ENCODE data around the gene ABCA8.

Gene ABCA8

DNA sequence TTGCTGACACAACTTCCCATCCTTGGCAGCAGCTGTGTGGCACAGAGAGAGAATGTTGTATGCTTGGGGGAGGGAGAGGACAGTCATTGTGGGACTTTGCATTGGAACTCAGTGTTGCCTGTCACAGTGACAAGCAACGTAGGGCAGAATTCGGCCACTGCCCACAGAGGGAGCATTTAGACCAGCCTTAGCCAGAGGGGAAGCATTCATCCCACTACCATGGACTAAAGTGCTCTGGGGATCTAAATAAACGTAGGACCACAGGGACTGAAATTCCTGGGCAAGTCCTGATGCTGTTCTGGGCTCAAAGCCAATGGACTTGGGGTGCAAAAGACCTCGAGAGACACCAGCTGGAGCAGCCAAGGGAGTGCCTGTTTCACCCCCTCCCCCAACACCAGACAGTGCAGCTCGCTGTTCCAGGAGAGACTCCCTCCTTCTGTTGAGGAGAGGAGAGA, 44.9 kb downstream of the ABCA8 start:
- Mint-ChIP-seq H3K4me3 (no peak overlapping the region), H3K9me3 (peaks cover 3% of the 10 kb centered on the region), H3K27ac (no peak overlapping the region), H3K36me3 (no peaks in the 10 kb centered on the region), H3K4me1 (no peaks in the 10 kb centered on the region)
- DNase-seq (ENCODE audit: low spot score in 2 of 2) (no peak), ATAC-seq (no peak)

DNA sequence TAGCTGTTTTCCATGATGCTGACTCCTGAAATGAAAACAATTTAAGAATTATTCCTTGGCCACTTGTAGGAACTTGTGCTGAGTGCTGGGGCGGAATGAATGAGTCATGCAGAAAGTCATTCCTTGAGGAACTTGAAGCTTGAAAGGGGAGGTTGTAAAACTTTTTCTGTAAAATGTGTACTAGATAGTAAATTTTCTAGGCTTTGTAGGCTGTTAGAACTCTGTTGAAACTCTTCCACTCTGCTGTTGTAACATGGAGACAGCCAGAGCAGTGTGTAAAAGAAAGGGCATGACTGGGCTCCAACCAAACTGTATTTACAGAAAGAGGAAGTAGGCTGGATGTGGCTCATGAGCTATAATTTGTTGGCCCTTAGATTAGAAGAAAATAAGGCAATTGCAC, 46.1 kb downstream of the ABCA8 start:
- no peak overlapping the region for H3K27ac Mint-ChIP-seq
- H3K9me3 Mint-ChIP-seq: peaks cover 3% of the 10 kb centered on the region
- no peak for DNase-seq (ENCODE audit: low spot score in 2 of 2)
- no peak overlapping the region for H3K4me3 Mint-ChIP-seq
- no peaks in the 10 kb centered on the region for H3K36me3 Mint-ChIP-seq
- no peaks in the 10 kb centered on the region for H3K4me1 Mint-ChIP-seq
- ATAC-seq: no peak

DNA sequence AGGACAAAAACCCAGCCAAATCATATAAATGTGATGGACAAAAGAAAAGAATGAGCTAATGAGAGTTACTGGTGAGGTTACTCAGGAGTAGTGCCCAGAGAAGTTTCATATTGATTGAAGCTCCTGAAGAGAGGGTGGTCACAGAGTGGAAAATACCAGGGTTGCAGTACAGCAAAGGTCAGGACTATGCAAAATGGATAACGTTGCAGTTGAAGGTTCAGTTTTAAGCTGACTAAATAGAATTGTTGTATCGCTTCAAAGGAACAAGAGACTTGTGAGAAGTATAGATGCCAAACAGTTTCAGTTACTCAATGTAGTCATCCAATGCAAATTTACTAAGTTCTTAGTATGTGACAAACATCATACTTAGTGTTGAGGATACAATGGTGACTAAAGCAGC, 47.1 kb downstream of the ABCA8 start:
- DNase-seq (ENCODE audit: low spot score in 2 of 2) (no peak), ATAC-seq (no peak)
- H3K27ac Mint-ChIP-seq: no peak overlapping the region
- H3K4me1 Mint-ChIP-seq: no peaks in the 10 kb centered on the region
- H3K36me3 Mint-ChIP-seq: no peaks in the 10 kb centered on the region
- H3K9me3 Mint-ChIP-seq: peaks cover under 1% of the 10 kb centered on the region
- no peak overlapping the region for H3K4me3 Mint-ChIP-seq

DNA sequence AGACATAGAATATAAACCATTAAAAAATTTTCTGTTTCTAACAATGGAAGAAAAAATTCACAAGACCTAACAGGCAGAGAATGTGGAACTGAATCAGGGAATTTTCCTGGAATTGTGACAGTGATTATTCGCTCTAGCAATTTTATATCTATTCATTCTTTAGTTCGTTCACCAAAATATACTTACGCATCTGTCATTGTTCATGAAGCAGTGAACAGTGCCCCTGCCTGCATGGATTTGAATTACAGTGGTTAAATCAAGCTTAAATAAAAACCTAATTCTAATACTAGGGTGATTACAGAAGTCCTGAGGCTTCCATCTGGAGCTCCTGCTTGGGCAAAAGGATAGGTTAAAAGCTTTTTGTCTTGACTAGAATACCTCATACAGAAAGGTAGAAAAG, 48.6 kb downstream of the ABCA8 start:
- Mint-ChIP-seq H3K36me3 (no peaks in the 10 kb centered on the region), H3K4me1 (no peaks in the 10 kb centered on the region), H3K27ac (no peak overlapping the region), H3K9me3 (no peaks in the 10 kb centered on the region), H3K4me3 (no peak overlapping the region)
- DNase-seq (ENCODE audit: low spot score in 2 of 2) (no peak), ATAC-seq (no peak)

DNA sequence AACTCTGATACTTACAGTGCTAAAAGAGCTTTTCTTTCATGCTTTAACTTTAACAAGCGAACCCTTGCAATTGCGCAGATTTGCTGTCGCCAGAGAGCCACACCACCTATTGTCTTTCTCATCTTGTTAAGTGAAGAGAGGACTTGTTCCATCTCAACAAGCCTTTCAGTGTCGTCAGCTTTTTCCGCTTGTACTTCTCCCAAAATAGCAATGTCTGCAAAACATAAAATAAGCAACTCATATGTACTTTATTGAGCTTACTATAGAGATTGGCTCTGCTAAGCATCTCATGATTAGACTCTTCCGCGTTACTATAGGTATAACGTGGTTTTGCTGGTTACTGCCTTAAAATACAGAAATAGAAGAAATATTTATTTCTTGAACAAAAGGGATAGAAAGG, 51.9 kb downstream of the ABCA8 start:
- no peak for DNase-seq (ENCODE audit: low spot score in 2 of 2)
- no peak overlapping the region for H3K4me3 Mint-ChIP-seq
- no peaks in the 10 kb centered on the region for H3K4me1 Mint-ChIP-seq
- ATAC-seq: no peak
- no peak overlapping the region for H3K27ac Mint-ChIP-seq
- H3K9me3 Mint-ChIP-seq: no peaks in the 10 kb centered on the region
- H3K36me3 Mint-ChIP-seq: no peaks in the 10 kb centered on the region

DNA sequence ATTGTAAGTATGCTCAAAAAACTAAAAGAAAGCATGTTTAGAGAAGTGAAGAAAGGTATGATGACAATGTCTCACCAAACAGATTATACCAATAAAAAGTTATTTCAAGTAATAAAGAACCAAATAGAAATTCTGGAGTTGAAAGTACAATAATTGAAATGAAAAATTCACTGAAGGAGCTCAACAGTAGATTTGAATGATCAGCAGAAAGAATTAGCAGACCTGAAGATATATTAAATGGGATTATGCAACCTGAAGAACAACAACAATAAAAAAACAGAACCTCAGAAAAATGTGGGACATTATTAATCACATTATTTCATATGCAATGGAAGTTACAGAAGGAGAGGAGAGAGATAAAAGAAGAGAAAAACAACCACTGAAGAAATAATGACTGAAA, 57.6 kb downstream of the ABCA8 start:
- H3K27ac Mint-ChIP-seq: no peak overlapping the region
- DNase-seq (ENCODE audit: low spot score in 2 of 2) (no peak), ATAC-seq (no peak)
- H3K4me3 Mint-ChIP-seq: no peak overlapping the region
- no peaks in the 10 kb centered on the region for H3K36me3 Mint-ChIP-seq
- peaks cover 8% of the 10 kb centered on the region for H3K9me3 Mint-ChIP-seq
- no peaks in the 10 kb centered on the region for H3K4me1 Mint-ChIP-seq

DNA sequence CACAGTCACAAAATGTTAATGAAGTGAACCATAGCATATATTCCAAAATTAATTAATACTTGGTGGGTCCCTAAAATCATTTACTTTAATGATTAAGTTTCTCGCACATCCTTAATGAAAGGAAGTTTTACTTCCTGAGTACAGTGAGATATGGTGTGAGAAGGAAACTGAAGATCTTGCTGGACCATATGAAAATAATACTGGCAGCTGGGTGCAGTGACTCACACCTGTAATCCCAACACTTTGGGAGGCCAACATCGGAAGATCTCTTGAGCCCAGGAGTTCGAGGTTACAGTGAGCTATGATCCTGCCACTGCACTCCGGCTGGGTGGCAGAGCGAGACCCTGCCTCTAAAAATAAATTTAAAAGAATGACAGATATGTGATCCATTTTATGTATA, 62.5 kb downstream of the ABCA8 start:
- Mint-ChIP-seq H3K27ac (no peak overlapping the region), H3K9me3 (peaks cover 7% of the 10 kb centered on the region), H3K4me3 (no peak overlapping the region), H3K4me1 (no peaks in the 10 kb centered on the region), H3K36me3 (no peaks in the 10 kb centered on the region)
- ATAC-seq: no peak
- DNase-seq (ENCODE audit: low spot score in 2 of 2): no peak

DNA sequence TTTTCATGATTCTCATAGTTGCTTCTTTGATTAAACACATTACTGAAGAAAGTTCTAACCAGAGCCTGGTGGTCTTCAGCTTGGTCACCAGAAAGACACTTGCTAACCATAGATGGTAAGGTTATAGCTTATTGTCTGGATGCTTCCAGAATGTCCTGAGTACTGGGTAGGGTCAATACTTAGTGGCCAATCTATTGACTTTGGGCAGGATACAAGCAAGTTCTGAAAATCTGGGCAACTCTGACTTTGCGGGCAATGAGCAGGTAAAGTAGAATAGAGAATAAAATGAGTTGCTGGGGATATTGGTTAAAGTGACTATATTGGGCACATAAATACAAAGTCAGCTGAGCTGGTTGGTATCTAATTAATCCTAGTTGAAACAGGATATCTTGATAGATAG, 63.0 kb downstream of the ABCA8 start:
- DNase-seq (ENCODE audit: low spot score in 2 of 2): no peak
- Mint-ChIP-seq H3K27ac (no peak overlapping the region), H3K36me3 (no peaks in the 10 kb centered on the region), H3K4me1 (no peaks in the 10 kb centered on the region), H3K4me3 (no peak overlapping the region), H3K9me3 (peaks cover 5% of the 10 kb centered on the region)
- ATAC-seq: no peak

DNA sequence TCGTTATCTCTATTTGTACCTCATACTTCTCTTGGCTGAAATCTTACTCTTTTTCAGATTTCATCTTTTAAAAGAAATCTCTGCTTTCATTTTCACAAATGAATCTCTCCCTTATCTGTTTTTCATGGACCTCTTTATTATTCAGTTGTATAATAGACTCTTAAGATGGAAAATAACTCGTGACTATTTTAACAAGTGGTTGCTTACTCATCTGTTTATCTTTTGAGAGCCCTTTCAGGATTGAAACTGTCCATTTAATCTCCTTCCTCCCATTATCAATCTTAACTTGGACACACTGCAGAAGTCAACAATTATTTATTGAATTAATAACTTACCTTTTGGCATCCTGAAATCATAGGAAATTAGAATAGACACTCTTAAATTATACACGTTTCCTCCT, 68.8 kb downstream of the ABCA8 start:
- H3K36me3 Mint-ChIP-seq: no peaks in the 10 kb centered on the region
- no peak overlapping the region for H3K4me3 Mint-ChIP-seq
- ATAC-seq (no peak), DNase-seq (ENCODE audit: low spot score in 2 of 2) (no peak)
- H3K27ac Mint-ChIP-seq: no peak overlapping the region
- no peaks in the 10 kb centered on the region for H3K9me3 Mint-ChIP-seq
- no peaks in the 10 kb centered on the region for H3K4me1 Mint-ChIP-seq

DNA sequence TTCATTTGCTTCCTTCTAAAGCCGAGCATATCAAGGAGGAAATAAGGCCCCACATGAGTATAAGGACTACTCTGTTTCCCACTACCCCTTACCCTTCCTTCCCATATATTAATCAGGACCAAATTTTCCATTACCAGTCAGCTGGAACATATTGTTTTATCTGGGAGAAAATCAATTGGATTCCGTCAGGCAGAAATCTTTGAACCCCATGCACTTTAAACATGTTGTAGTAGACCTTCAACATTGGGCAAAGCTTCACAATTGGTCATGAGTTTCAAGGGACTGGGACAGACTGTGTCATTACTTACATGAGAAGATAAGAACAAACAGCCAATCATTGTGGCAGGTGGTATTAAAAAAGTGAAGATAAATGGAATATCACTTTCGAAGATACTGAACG, 70.3 kb downstream of the ABCA8 start:
- Mint-ChIP-seq H3K27ac (no peak overlapping the region), H3K4me3 (no peak overlapping the region), H3K9me3 (no peaks in the 10 kb centered on the region), H3K4me1 (no peaks in the 10 kb centered on the region), H3K36me3 (no peaks in the 10 kb centered on the region)
- DNase-seq (ENCODE audit: low spot score in 2 of 2) (no peak), ATAC-seq (no peak)

DNA sequence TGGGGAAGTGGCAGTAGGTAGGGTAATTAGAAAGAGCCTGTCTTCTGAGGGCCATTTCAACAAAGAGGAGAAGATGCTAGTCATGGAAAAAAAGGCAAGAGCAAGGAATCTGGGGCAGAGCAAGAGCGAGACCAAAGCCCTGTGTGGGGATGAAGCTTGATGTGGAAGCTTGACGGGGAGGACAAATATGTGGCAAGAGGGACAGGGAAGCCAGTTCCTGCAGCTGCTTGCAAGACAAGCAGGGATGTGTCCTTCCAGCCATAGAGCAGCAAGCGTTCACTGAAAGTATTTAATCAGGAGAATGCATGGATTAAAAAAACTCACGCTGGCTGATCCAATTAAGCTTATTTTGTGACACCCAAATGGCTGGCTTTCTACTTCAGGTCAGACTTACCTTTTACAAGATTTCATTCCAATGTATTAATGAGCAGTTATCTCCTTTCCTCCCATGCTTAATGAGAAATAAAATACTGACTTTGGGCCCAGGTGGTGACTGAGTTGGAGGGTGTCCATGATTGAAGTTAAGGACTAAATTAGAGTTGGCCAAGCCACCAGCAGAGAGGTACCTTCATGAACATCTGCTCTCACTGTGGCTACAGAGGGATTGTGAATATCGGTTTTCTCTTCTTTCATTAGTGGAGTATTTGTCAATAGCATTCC, 76.8 kb downstream of the ABCA8 start:
- Mint-ChIP-seq H3K36me3 (no peaks in the 10 kb centered on the region), H3K9me3 (peaks cover 2% of the 10 kb centered on the region), H3K4me1 (no peaks in the 10 kb centered on the region), H3K27ac (no peak overlapping the region), H3K4me3 (no peak overlapping the region)
- no peak for ATAC-seq
- no peak for DNase-seq (ENCODE audit: low spot score in 2 of 2)

DNA sequence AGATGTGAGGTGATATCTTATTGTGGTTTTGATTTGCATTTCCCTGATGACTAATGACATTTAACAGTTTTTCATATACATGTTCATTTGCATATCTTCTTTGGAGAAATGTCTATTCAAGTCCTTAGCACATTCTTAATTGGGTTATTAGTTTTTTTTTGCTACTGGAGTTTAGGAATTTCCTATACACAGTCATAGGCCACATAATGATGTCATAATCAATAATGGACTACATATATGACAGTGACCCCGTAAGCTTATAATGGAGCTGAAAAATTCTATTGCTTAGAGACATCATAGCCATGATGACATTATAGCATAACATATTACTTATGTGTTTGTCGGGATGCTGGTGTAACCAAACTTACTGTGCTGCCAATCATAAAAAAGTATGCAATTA, 83.7 kb downstream of the ABCA8 start:
- DNase-seq (ENCODE audit: low spot score in 2 of 2): no peak
- peaks cover 3% of the 10 kb centered on the region for H3K9me3 Mint-ChIP-seq
- no peak overlapping the region for H3K4me3 Mint-ChIP-seq
- H3K27ac Mint-ChIP-seq: no peak overlapping the region
- H3K4me1 Mint-ChIP-seq: no peaks in the 10 kb centered on the region
- ATAC-seq: no peak
- no peaks in the 10 kb centered on the region for H3K36me3 Mint-ChIP-seq

DNA sequence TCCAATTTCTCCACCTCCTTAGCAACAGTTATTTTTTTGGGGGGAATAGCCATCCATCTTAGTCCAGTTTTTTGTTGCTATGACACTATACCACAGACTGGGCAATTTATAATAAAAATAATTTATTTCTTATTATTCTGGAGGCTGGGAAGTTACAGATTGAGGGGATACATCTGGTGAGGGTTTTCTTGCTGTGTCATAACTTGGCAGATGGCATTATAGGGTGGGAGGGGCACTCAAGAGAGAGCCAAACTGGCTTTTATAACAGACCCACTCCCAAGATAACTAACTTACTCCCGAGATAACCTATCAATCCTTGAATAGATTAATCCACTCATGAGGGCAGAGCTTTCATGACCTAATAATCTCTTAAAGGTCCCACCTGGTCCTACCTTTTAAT, 84.2 kb downstream of the ABCA8 start:
- ATAC-seq (no peak), DNase-seq (ENCODE audit: low spot score in 2 of 2) (no peak)
- H3K9me3 Mint-ChIP-seq: peaks cover 3% of the 10 kb centered on the region
- H3K4me3 Mint-ChIP-seq: no peak overlapping the region
- H3K4me1 Mint-ChIP-seq: no peaks in the 10 kb centered on the region
- no peak overlapping the region for H3K27ac Mint-ChIP-seq
- H3K36me3 Mint-ChIP-seq: no peaks in the 10 kb centered on the region

DNA sequence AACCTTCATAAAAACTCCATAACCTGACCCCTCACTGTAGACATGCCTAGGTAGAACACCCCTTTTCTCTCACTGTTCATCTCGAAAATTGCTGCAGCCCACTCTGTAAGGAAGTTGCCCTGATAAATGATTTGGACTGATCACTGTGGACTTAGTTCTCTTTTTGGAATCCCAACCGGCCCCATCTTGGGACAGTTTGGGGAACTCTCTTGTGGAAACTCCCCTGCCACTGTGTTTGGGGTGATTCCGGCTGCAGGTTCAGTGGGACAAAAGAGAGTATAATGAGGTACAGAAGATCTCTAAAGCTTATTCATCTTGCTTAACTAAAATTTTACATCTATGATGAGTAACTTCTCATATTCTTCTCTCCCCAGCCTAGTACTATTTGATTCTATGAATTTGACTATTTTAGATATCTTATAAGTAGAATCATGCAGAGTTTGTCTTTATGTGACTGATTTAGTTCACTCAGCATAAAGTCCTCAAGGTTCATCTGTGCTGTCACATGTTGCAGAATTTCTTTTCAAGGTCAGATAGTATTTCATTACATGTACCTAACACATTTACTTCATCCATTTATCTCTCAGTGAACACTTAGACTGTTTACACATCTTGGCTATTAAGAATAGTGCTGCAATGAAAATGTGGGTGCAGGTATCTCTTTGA, 84.9 kb downstream of the ABCA8 start:
- no peak overlapping the region for H3K27ac Mint-ChIP-seq
- no peak for ATAC-seq
- DNase-seq (ENCODE audit: low spot score in 2 of 2): no peak
- no peaks in the 10 kb centered on the region for H3K36me3 Mint-ChIP-seq
- no peak overlapping the region for H3K4me3 Mint-ChIP-seq
- H3K4me1 Mint-ChIP-seq: no peaks in the 10 kb centered on the region
- peaks cover 3% of the 10 kb centered on the region for H3K9me3 Mint-ChIP-seq

DNA sequence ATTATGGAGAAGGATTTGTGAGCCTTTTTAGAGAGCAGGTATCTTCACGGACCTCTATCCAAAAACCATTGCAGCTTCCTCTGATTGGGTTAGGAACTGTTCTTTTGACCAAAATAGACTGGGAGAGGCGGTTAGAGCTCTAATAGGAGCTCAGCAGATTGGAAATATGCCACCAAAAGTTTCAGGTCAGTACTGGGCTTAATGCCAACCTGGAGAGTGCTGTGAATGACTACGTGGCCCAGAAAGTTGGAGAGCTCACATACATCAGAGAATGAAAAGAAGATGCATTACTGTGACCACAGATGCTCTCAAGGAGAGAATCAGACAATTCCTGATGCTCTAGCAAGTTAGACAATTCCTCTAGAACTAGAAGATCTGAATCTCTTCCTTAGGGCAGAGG, 86.5 kb downstream of the ABCA8 start:
- Mint-ChIP-seq H3K9me3 (peaks cover 3% of the 10 kb centered on the region), H3K36me3 (no peaks in the 10 kb centered on the region), H3K4me3 (no peak overlapping the region), H3K27ac (no peak overlapping the region), H3K4me1 (no peaks in the 10 kb centered on the region)
- ATAC-seq: no peak
- no peak for DNase-seq (ENCODE audit: low spot score in 2 of 2)

DNA sequence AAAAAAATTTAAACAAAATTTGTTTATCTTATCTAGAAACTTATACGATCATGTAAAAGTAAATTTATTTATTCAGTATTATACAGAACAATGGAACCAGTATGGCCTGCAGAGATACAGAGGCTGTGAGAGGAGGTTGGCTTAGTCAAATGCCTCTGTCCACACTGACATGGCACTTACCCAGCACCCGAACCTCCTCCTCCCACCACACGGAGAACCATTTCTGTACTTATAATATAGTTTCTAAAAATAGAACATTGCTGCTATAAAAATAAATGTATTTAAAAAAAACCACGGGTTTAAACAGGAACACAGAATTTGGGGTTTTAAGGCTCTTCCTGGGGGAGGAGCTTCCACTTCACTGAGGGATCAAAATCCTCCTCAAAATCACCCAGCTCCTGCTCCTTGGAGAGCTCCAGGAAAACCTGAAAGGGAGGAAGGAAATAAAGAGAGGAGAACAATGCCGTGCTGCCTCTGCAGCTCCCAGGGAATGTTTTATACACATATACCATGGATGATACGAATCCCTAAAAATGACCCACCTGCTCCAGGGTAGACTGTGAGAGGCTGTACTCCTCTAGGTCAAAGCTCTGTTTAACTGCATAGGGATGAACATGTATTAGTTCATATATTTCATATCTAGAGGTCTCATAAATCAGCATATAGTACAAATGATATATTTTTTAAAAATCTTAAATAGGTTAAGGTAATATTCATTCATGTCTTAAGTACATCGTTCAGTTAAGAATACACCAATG, 87.3 kb downstream of the ABCA8 start:
- Mint-ChIP-seq H3K4me1 (no peaks in the 10 kb centered on the region), H3K9me3 (no peaks in the 10 kb centered on the region), H3K36me3 (no peaks in the 10 kb centered on the region), H3K4me3 (no peak overlapping the region), H3K27ac (no peak overlapping the region)
- DNase-seq (ENCODE audit: low spot score in 2 of 2): no peak
- no peak for ATAC-seq
